ENCODE data around the gene HNRNPF.

DNA sequence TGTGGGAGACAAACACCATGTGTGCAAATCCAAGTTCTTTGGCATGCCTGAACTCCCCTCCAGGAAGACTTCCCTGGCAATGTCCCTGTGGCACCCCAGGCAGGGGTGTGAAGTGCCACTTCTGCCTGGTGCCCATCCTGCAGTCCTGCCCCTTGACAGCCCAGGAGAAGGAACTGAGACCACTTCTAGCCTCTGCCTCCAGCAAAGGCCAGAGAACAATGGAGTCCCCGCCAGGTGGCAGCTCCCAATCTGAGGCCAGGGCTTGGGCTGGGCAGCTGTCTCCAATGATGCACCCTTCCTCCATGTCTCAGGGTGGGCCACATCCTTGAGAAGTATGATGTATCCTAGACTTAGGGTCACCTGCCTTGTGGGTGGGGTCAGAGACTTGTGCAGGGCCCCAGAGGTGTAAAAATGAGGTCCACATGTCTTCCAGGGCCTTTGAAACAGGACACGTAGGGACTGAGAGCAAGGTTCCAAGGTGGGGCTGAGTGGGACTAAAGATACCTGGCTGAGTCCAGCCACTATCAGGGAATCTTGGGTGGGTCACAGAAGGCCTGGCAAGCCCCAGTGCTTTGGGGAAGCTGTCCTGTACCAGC lies 32.1 kb downstream of the HNRNPF start:
- no peak for TF ChIP-seq ZNF777 (tag by site-specific recombination; IDR thresholded peaks at IDR 0.05; ENCODE audit: borderline replicate concordance)
- no peak for TF ChIP-seq ZNF426 (tag by site-specific recombination; IDR thresholded peaks at IDR 0.05)
- no peak for TF ChIP-seq ZFP3 (tag by site-specific recombination; IDR thresholded peaks at IDR 0.05; ENCODE audit: low read depth)
- TF ChIP-seq, protein P1, sequence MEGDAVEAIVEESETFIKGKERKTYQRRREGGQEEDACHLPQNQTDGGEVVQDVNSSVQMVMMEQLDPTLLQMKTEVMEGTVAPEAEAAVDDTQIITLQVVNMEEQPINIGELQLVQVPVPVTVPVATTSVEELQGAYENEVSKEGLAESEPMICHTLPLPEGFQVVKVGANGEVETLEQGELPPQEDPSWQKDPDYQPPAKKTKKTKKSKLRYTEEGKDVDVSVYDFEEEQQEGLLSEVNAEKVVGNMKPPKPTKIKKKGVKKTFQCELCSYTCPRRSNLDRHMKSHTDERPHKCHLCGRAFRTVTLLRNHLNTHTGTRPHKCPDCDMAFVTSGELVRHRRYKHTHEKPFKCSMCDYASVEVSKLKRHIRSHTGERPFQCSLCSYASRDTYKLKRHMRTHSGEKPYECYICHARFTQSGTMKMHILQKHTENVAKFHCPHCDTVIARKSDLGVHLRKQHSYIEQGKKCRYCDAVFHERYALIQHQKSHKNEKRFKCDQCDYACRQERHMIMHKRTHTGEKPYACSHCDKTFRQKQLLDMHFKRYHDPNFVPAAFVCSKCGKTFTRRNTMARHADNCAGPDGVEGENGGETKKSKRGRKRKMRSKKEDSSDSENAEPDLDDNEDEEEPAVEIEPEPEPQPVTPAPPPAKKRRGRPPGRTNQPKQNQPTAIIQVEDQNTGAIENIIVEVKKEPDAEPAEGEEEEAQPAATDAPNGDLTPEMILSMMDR (tag by site-specific recombination; IDR thresholded peaks at IDR 0.05) = no peak
- TF ChIP-seq, protein P2, sequence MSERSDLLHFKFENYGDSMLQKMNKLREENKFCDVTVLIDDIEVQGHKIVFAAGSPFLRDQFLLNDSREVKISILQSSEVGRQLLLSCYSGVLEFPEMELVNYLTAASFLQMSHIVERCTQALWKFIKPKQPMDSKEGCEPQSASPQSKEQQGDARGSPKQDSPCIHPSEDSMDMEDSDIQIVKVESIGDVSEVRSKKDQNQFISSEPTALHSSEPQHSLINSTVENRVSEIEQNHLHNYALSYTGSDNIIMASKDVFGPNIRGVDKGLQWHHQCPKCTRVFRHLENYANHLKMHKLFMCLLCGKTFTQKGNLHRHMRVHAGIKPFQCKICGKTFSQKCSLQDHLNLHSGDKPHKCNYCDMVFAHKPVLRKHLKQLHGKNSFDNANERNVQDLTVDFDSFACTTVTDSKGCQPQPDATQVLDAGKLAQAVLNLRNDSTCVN (tag by site-specific recombination; optimal IDR thresholded peaks at IDR 0.05) = no peak
- no peak for TF ChIP-seq YY1 (tag by site-specific recombination; IDR thresholded peaks at IDR 0.05)
- TF ChIP-seq KLF16 (tag by site-specific recombination; IDR thresholded peaks at IDR 0.05) = no peak
- TF ChIP-seq, protein P3, sequence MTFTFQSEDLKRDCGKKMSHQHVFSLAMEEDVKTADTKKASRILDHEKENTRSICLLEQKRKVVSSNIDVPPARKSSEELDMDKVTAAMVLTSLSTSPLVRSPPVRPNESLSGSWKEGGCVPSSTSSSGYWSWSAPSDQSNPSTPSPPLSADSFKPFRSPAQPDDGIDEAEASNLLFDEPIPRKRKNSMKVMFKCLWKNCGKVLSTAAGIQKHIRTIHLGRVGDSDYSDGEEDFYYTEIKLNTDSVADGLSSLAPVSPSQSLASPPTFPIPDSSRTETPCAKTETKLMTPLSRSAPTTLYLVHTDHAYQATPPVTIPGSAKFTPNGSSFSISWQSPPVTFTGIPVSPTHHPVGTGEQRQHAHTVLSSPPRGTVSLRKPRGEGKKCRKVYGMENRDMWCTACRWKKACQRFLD (tag by site-specific recombination; IDR thresholded peaks at IDR 0.05) = no peak
- TF ChIP-seq ZNF366 (tag by site-specific recombination; conservative IDR thresholded peaks at IDR 0.05) = no peak
- TF ChIP-seq, protein P4, sequence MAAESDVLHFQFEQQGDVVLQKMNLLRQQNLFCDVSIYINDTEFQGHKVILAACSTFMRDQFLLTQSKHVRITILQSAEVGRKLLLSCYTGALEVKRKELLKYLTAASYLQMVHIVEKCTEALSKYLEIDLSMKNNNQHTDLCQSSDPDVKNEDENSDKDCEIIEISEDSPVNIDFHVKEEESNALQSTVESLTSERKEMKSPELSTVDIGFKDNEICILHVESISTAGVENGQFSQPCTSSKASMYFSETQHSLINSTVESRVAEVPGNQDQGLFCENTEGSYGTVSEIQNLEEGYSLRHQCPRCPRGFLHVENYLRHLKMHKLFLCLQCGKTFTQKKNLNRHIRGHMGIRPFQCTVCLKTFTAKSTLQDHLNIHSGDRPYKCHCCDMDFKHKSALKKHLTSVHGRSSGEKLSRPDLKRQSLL (tag by site-specific recombination; IDR thresholded peaks at IDR 0.05) = no peak
- TF ChIP-seq, protein P5, sequence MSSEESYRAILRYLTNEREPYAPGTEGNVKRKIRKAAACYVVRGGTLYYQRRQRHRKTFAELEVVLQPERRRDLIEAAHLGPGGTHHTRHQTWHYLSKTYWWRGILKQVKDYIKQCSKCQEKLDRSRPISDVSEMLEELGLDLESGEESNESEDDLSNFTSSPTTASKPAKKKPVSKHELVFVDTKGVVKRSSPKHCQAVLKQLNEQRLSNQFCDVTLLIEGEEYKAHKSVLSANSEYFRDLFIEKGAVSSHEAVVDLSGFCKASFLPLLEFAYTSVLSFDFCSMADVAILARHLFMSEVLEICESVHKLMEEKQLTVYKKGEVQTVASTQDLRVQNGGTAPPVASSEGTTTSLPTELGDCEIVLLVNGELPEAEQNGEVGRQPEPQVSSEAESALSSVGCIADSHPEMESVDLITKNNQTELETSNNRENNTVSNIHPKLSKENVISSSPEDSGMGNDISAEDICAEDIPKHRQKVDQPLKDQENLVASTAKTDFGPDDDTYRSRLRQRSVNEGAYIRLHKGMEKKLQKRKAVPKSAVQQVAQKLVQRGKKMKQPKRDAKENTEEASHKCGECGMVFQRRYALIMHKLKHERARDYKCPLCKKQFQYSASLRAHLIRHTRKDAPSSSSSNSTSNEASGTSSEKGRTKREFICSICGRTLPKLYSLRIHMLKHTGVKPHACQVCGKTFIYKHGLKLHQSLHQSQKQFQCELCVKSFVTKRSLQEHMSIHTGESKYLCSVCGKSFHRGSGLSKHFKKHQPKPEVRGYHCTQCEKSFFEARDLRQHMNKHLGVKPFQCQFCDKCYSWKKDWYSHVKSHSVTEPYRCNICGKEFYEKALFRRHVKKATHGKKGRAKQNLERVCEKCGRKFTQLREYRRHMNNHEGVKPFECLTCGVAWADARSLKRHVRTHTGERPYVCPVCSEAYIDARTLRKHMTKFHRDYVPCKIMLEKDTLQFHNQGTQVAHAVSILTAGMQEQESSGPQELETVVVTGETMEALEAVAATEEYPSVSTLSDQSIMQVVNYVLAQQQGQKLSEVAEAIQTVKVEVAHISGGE (tag by site-specific recombination; conservative IDR thresholded peaks at IDR 0.05; ENCODE audit: low read depth) = no peak
- no peak for TF ChIP-seq GLI4 (tag by site-specific recombination; IDR thresholded peaks at IDR 0.05)

Measured in HEK293 (cell line).